ENCODE measurements around the gene CTU1.

GRCh38 chr19:51127032-51127431 is 18.8 kb upstream of the CTU1 start:
- TF ChIP-seq CTCF (conservative IDR thresholded peaks at IDR 0.05; ENCODE audit: low read length) (no peak), EZH2phosphoT487 (IDR thresholded peaks at IDR 0.05; ENCODE audit: borderline replicate concordance, low read depth, low read length) (no peak)
